Measurements from ENCODE around the gene GALNT3. TPM values are rescaled to one million over a fixed set of nuclear protein-coding genes. Genes with fewer than 3 reads are reported as not detected.
A peak's percentile ranks its signal among the peaks of the same experiment; 100 is the strongest.

Gene GALNT3
- 1 to 10 TPM in 1 of 4 donors, under 1 TPM in 3; 0.26 to 2.5 (median 0.96) TPM for total RNA-seq

- H3K36me3 ChIP-seq: no peaks in the 10 kb centered on the region
- peaks cover 16 to 20% (median 20%) of the 10 kb centered on the region in 4 donors for H3K4me1 ChIP-seq
- no peak for DNase-seq (ENCODE audit: extremely low spot score)
- no CpG with 5 or more reads among the region's 70 CpGs for WGBS
- peak within 1 kb of the TSS; percentile 50 to 63 (median 54) for H3K4me3 ChIP-seq
- no peak for TF ChIP-seq POLR2AphosphoS5 (IDR thresholded peaks at IDR 0.05)
- no peak for TF ChIP-seq EP300 (IDR thresholded peaks at IDR 0.05)
- no peak for TF ChIP-seq POLR2A (IDR thresholded peaks at IDR 0.05; ENCODE audit: low read depth)
- no peak for TF ChIP-seq CTCF (IDR thresholded peaks at IDR 0.05)
- H3K9me3 ChIP-seq: no peaks in the 10 kb centered on the region
- peak within 1 kb of the TSS in 3 of 4 donors; percentile 7 to 57 (median 30) for H3K27ac ChIP-seq (replicated peaks in 1 of 4)
- peaks cover 5 to 30% (median 10%) of the 10 kb centered on the region in 4 donors for H3K27me3 ChIP-seq
- intact Hi-C loops (cut with DNase I): no loop called here
These were observed at the start of gene GALNT3 for GRCh38 chr2:165793779-165794535. Gene GALNT3 (minus strand): TSS chr2:165794247. CDS start chr2:165770700, 23,547 bp downstream.

GRCh38 chr2:165843351-165843750, 49.3 kb upstream of the GALNT3 start:
- TF ChIP-seq CTCF (IDR thresholded peaks at IDR 0.05): no peak
- no peak for TF ChIP-seq POLR2AphosphoS5 (IDR thresholded peaks at IDR 0.05)
- no peak for TF ChIP-seq POLR2A (IDR thresholded peaks at IDR 0.05; ENCODE audit: low read depth)
- no peak for TF ChIP-seq EP300 (IDR thresholded peaks at IDR 0.05)
- H3K4me1 ChIP-seq: no peaks in the 10 kb centered on the region
- no peak for DNase-seq (ENCODE audit: extremely low spot score)
- no peaks in the 10 kb centered on the region for H3K36me3 ChIP-seq
- H3K27me3 ChIP-seq: no peaks in the 10 kb centered on the region
- H3K4me3 ChIP-seq: no peak overlapping the region
- WGBS: 89% methylated on average over 1 of the region's 1 CpG
- intact Hi-C loops (cut with DNase I): no loop called here
- H3K27ac ChIP-seq (replicated peaks in 1 of 4): no peak overlapping the region
- H3K9me3 ChIP-seq: no peaks in the 10 kb centered on the region

- TF ChIP-seq POLR2A (IDR thresholded peaks at IDR 0.05; ENCODE audit: low read depth) (no peak), EP300 (IDR thresholded peaks at IDR 0.05) (no peak), CTCF (IDR thresholded peaks at IDR 0.05) (no peak), POLR2AphosphoS5 (IDR thresholded peaks at IDR 0.05) (no peak)
- Histone ChIP-seq H3K36me3 (no peaks in the 10 kb centered on the region), H3K9me3 (no peaks in the 10 kb centered on the region), H3K4me3 (no peak overlapping the region), H3K4me1 (no peaks in the 10 kb centered on the region), H3K27ac (replicated peaks in 1 of 4) (no peak overlapping the region), H3K27me3 (no peaks in the 10 kb centered on the region)
- no peak for DNase-seq (ENCODE audit: extremely low spot score)
- intact Hi-C loops (cut with DNase I): no loop called here
These were observed 46.4 kb upstream of the GALNT3 start for GRCh38 chr2:165840333-165840958.

- Histone ChIP-seq H3K27ac (replicated peaks in 1 of 4) (no peak overlapping the region), H3K4me3 (no peak overlapping the region), H3K9me3 (no peaks in the 10 kb centered on the region), H3K36me3 (no peaks in the 10 kb centered on the region), H3K27me3 (no peaks in the 10 kb centered on the region), H3K4me1 (no peaks in the 10 kb centered on the region)
- WGBS: 46% methylated on average over 2 of the region's 2 CpGs
- intact Hi-C loops (cut with DNase I): no loop called here
- no peak for TF ChIP-seq POLR2AphosphoS5 (IDR thresholded peaks at IDR 0.05)
- TF ChIP-seq CTCF (IDR thresholded peaks at IDR 0.05): no peak
- no peak for TF ChIP-seq EP300 (IDR thresholded peaks at IDR 0.05)
- no peak for TF ChIP-seq POLR2A (IDR thresholded peaks at IDR 0.05; ENCODE audit: low read depth)
- no peak for DNase-seq (ENCODE audit: extremely low spot score)
These were observed 45.6 kb upstream of the GALNT3 start for GRCh38 chr2:165839610-165840009.

All from esophagus muscularis mucosa (tissue), 4 donors.